GM19463 (cell line): ENCODE measurements around the gene ARID5A.
"Not testable (repeated sequence)": the region's sequence is repeated elsewhere in the genome, so short reads cannot be mapped to it uniquely, and the experiment has no call there.

Experiments used
- ATAC-seq: cut with Tn5 transposase; IDR thresholded peaks from one replicate; pipeline ENCODE4 v1.9.1; 2021; ENCODE audit warnings: mild to moderate bottlenecking, moderate library complexity; ENCODE audit not compliant: unreplicated experiment

ARID5A gene

GRCh38 chr2:96536445-96537065, at the start of gene ARID5A:
Gene ARID5A (plus strand): TSS chr2:96536752. CDS start chr2:96536827, 75 bp downstream.
- peak; percentile 54 for ATAC-seq

- no peak for ATAC-seq
These were observed 47.3 kb upstream of the ARID5A start for GRCh38 chr2:96489261-96489660.

- ATAC-seq = no peak
These were observed 46.9 kb upstream of the ARID5A start for GRCh38 chr2:96489663-96490062.

DNA sequence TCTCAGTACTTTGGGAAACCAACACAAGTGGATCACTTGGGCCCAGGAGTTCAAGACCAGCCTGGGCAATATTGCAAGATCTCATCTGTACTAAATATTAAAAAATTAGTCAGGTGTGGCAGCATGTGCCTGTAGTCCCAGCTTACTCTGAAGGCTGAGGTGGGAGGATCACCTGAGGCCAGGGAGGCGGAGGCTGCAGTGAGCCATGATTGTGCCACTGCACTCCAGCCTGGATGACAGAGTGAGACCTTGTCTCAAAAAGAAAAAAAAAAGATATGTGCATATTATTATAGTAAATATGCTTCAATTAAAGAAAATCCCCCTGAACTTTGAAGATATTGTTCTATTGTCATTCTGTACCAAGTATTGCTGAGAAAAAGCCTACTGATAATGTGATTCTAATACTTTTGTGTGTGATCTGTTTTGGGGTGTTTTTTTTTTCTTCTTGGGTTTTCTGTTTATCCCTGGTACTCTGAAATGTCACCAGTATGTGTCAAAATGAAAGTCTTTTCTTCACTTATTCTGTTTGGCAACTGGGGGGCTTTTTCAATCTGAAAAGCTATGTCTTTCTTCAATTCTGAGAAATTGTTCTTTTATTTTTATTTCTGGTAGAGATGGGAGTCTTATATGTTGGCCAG, 44.6 kb upstream of the ARID5A start:
- ATAC-seq = no peak

DNA sequence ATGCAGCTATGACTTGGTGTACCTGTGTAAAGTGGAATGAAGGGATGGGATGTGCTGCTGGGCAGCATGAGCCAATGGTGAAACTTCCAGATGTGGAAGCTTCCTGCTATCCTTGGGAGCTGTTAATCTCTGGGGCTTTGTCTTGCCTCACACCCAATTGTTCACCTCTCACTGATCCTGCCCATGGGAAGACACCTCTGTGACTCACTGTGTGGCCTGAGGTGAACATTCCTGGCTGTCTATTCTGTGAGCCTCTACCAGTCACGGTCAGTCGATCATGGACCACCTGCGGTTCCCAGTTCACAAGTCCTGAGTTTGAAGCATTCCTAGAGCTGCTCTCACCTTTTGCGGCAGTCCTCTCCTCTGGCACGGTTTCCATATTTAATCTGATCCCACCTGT, 43.5 kb upstream of the ARID5A start:
- ATAC-seq = no peak

DNA sequence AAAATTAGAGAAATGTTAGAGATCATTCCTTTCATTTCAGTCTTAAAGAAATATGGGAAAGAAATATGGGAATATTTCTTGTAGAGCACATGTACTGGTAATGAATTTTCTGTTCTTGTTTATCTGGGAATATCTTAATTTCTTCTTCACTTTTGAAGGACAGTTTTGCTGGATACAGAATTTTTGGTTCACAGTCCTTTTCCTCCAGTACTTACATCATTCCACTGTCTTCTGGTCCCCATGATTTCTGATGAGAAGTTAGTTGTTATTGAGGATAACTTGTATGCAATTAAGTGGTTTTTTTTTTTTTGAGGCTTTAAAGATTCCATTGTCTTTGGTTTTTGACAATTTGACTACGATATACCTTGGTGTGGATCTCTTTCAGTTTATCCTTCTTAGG, 42.4 kb upstream of the ARID5A start:
- no peak for ATAC-seq

DNA sequence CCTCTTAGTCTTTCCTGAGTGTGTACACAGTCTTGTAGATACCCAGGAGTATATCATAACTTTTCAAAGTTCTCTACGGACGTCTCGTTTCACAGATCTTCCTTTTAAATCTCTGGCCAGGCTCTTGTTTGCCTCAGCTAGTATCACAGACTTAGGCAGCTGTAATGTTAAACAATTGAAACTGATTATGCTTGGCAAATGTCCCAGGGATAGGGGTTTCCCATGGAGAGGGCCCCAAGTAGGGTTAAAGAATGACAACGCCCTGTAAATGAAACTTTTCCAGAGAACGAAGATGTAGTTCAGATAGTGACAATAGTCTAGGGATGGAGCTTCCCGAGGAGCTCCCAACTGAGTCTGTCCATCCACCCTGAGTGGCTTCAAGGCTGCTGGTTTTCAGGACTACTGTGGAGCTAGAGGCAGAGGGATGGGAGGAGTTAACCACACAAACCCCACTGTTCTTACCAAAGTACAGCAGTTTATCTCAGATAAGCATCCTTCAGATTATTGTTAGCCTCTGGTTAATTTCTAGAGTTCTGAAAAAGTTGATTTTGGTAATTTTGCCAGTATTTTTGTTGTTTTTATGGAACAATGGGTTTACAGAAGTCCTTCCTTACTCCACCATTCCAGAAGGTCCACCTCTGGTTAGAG, 40.4 kb upstream of the ARID5A start:
- ATAC-seq = no peak

DNA sequence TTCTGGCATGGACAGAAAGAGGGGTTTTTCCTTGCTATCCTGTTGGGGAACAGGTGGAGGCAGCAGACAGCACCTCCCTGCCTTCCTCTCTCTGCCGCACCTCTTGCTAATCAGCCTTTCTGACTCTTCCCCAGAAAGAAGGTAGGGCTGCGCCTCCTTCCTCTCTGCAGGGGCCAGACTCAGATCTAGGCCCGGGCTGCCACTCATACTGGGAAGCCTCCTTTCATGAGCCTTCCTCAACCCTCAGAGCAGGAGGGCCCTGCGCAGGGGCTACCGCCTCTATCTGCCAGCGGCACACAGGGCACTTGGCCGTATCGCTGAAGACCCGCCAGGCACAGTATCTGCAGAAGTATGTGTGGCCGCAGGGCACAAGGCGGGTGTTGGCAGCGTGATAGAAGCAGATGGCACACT, 38.5 kb upstream of the ARID5A start:
- no peak for ATAC-seq

GRCh38 chr2:96498611-96499010, 37.9 kb upstream of the ARID5A start:
- ATAC-seq = not testable (repeated sequence)

GRCh38 chr2:96499061-96499960, 37.2 kb upstream of the ARID5A start:
- no peak for ATAC-seq

DNA sequence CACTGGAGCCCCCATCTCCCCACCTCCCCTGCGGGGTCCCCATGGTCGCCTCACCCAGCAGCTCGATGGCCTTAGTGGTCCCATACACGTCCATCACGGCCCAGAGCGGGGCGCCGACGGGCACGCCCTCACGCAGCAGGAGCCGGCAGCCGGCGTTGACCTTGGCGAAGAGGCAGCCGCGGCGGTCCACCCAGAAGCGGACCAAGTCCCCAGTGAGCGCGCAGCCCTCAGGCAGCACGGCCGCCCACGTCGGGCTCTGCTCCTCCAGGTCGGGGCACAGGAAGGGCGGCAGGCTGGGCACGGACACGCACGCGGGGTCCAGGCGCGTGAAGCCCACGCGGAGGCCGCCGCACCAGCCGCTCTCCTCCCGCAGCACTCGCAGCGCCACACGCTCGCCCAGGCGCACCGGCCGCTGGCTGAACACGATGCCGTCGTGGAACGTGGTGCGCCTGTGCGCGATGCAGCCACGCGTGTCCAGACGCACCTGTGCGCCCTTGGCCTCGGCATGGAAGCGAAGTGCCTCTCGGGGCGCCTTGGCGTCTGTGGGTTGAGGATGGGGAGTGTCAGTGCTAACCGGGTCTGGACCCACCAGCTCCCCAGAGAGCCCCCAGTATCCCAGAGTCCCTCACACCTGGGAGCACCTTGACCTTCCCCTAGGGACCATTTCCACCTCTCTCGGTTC, 36.0 kb upstream of the ARID5A start:
- no peak for ATAC-seq

GRCh38 chr2:96501471-96501874, 35.1 kb upstream of the ARID5A start:
- peak; percentile 70 for ATAC-seq

GRCh38 chr2:96501886-96502810, 34.4 kb upstream of the ARID5A start:
- ATAC-seq = peak; percentile 19

DNA sequence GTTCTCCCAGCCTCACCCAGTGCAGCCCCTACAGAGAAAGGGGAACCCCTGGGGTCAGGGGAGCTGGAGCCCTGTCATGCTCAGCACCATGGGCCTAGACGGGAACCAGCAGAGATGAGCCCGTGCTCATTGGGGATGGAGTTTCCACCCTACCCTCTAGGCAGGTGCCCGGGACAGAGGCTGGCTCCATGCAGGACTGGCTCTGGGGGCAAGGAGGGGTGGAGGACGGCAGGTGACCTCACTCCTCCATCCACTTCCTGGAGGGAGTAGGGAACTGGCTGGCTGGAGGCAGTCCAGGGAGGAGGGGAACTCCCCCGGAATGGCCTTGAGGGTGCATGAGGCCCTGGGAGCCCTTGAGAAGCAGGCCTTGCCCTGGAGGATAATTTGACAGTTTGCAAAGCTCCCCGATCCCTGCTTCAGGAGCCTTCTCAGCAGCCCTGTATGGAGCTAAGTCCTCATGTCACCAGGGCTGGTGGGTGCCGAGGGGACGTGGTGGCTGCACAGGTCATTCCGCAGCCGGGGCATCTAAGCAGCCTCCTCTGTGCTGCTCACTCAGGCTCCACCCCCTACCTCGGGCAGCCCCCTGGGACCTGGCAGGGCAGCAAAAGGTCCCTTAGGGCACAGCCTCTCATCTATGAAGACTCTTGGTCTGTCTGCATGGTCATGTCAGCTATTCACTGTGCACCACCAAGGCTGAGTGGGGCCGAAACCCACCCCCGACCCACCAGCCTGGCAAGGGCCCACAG, 33.5 kb upstream of the ARID5A start:
- peak; percentile 31 for ATAC-seq

DNA sequence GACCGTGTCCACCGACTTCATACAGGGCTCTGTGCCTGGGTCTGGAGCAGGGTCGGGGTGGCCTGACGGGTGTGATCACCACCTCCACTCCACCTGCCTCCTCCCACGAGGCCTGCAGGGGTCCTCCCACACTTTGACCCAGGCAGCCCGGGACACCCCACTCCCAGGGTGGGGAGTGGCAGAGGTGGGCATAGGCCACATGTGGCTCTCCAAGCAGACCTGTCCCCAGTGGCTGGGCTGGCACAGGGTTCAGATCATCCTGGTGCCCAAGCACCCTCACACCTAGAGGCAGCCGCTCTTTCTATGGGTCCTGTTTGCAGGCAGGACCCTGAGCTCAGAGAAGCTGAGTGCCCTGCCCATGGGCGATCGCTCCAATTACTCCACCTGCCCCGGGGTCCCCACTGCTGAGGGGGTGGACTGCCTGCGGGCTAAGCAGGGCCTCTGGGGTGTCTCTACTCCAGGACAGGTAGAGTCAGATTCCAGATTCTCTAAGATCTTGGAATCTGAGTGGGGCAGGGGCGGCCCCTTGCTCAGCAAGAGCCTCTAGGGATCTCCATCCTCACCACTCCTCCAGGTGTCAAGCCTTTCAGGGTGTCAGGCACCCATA, 32.8 kb upstream of the ARID5A start:
- ATAC-seq = no peak

- ATAC-seq = no peak
These were observed 31.2 kb upstream of the ARID5A start, which contains the start of gene NEURL3 for GRCh38 chr2:96505231-96505889. Gene NEURL3 (minus strand): TSS chr2:96505357. CDS start chr2:96505286, 71 bp downstream.

DNA sequence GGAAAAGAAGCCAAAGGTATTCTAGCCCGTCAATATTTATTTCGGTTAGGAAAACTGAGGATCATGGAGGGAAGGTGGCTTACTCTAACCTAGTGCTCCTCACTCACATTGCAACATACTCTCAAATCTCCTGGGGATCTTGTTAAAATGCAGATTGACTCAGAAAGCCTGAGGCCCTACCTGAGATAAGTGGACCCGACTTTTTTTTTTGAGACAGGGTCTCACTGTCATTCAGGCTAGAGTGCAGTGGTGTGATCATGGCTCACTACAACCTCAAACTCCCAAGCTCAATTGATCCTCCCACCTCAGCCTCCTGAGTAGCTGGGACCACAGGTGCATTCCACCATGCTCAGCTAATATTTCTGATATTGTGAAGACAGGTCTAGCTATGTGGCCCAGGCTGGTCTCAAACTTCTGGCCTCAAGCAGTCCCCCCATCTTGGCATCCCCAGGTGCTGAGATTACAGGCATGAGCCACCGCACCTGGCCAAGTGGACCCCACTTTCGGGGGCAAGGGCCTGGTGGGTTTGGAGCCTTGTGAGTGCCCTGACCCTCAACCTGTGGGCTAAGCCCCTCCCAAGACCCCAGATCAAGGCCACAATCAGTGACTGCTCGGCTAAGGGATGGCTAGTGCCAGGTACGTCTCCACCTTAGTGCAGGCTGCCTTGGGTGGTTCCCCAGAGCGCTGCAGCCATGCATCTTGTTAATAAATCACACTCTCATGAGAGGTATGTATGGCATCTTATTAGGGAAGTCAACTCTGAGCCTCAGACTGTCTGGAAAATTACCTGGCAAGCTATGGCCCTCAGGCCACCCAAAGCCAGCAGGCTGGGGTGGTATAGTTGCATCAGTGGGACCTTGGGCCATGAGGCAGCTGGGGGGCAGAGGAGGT, 30.3 kb upstream of the ARID5A start:
- no peak for ATAC-seq
